Fibroblast of upper back skin (primary cell): Measurements from ENCODE around the gene FSCN2.
"Not testable (repeated sequence)": the region's sequence is repeated elsewhere in the genome, so short reads cannot be mapped to it uniquely, and the experiment has no call there.

Experiments used
- DNase-seq: peaks from one replicate; pipeline ENCODE4 v3.0.0-alpha.2; 2013

Gene FSCN2

DNA sequence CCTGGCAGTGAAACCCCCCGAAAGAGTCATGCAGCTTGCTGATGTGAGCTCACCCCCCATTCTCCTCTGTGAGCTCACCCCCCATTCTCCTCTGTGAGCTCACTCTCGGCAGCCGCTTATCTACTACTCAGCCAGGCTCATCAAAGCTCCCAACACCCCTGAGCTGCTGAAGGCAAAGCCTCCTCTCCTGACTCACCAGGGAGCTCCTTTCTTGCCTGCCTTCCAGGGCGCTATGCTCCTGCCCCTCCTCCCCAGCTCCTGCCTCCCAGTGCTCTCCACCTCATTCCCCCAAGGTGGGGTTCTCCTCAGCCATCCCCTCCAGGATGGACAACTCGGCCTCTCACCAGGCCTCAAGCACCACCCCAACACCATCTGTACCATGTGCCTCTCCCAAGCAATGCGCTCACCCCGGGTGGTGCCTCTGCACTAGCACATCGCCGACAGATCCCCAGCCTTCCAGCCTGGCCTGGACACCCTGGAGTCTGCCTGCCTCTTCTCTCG is 51.7 kb downstream of the FSCN2 start:
- peak; percentile 79 for DNase-seq

DNA sequence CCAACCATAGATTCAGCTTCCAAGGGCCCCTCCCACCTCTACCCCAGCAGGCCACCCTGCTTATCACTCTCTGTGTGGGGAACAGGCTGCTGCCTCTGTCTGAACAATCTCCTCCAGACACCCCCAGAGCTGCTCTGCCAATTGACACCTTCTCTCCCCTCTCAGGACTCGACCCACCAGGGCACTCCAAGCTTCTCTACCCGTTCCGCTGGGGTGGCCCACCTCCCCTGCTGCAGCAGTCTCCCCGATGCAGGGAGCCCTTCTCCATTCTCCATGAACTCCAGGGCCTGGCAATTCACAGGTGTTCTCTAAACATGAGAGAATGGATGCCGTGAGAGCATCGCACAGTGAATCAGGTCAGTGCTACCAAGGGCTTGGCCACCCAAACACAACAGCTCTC is 52.3 kb downstream of the FSCN2 start:
- DNase-seq: no peak

DNA sequence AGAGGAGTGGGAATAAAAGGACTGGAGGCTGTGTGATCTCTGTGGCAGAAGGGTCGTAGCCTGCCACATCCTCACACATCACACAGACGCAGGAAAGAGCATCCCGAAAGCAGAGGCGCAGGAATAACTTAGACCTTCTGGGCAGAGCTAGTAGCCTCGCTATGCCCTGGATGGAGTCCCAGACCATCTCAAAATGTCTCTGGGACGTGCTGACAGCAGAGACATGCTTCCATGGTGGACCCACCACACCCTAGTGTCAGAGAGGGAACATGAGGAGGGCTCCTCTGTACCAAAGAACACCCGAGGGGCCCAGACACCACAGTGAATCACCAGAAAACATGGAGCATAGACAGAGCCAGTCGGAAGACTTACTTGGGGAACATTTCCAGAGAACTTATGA is 53.6 kb downstream of the FSCN2 start:
- DNase-seq: no peak

DNA sequence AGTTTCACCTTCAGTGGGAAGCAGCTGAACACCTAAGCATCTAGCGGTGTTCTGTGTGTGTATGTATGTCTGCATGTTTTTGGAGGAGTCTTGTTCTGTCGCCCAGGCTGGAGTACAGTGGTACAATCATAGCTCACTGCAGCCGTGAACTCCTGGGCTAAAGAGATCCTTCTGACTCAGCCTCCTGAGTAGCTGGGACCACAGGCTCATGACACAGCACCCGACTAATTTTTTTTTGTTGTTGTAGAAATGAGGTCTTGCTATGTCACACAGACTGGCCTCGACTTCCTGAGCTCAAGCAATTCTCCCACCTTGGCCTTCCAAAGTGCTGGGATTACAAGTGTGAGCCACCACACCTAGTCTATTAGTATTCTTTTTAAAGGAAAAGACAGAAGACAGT is 54.2 kb downstream of the FSCN2 start:
- peak; percentile 51 for DNase-seq

DNA sequence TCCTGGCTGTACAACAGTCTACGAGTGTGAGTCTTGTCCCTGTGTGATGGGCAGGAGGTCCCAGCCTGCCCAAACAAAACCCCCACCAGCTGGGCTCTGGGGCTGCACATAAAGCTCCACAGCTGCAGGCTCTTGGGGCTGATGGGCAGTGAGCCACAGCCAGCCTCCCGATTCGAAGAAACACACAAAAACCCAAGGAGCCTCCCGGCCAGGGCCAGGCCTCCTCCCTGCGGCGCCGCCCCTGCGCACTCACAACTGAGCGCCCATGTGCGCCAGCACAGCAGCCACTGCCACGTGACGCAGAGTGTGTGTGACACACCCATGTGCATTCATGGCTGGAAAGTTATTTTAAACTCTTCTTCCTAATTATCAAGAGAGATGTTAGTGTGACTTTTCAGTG is 54.6 kb downstream of the FSCN2 start:
- DNase-seq: no peak

DNA sequence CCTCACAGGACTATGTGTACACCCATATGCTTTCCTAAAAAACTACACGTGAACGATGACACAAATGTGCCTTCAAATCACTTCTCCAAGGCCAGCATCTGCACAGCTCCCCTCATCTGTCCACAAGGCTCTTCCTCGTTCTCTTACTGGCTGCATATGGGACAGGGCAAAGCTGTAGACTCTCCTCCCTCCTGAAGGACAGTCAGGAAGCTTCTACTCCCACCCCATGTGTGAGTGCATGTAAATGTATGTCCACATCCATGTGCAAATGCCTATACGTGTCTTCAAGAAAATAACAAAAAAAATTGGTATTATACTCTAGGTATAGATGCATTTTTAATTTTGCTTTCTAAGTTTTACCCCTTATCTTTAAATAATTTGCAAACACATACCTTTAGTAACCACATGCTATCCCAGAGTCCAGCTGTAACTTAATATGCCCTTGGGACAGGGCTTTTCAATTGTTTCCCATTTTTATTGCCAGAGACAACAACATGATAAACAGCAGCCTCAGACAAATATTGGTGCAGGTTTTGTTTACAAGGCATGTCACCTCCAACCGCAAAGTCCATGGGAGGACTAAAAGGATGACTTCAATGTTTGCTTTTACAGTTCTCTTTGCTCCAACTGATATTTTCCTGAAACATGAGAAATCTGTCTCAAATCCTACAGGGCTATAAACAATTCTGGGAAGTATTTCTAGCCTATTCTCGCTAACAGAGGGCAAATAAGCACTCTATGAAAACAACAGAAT is 55.6 kb downstream of the FSCN2 start:
- no peak for DNase-seq

DNA sequence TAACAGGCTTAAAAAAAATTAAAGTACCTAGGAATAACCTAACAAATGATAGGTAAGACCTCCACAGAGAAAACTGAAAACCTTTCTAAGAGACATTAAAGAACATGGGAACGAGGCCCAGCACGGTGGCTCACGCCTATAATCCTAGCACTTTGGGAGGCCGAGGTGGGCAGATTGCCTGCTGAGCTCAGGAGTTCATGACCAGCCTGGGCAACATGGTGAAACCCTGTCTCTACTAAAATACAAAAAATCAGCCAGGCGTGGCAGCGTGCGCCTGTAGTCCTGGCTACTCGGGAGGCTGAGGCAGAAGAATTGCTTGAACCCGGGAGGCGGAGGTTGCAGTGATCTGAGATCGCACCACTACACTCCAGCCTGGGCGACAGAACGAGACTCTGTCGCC is 56.6 kb downstream of the FSCN2 start:
- not testable (repeated sequence) for DNase-seq

DNA sequence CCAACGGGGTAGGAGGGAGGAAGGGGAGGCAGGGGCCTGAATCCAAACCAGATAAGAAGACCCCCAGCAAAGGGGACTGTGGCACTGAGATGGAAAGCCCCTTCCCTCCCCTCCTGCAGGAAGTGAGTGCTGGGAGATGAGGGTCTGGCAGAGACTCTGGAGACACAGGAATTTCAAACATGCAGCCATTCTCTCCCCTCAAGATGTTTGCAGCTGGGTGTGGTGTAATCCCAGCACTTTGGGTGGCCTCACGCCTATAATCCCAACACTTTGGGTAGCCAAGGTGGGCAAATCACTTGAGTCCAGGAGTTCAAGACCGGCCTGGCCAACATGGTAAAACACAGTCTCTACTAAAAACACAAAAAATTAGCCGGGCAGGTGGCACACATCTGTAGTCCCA is 57.9 kb downstream of the FSCN2 start:
- peak; percentile 34 for DNase-seq
